Heart left ventricle (tissue), 13 donors: ENCODE results near the gene AMPD2.

ENCODE experiments used
- POLR2A ChIP-seq, 2 donors: fragments of 450-650 bp; IDR thresholded peaks; one replicate each; pipeline ENCODE4 v1.6.1; 2017; ENCODE audit warnings: antibody characterized with exemption in 2 of 2, mild to moderate bottlenecking in 2 of 2, moderate library complexity in 2 of 2
- TF ChIP-seq, protein P1 (sequence below), 12 donors: fragments of 200-600 bp; sonication (generic) in 4 of 12; IDR thresholded peaks; one replicate each; pipeline versions ENCODE4 v1.5.0 to v1.8.0; 2018 to 2022; ENCODE audit warnings: antibody characterized with exemption in 12 of 12, mild to moderate bottlenecking in 5 of 12
- donor health status: ischemic (EF 13 %, LVEDD 7.1; RV severe dilation, severe dysfunction).
- donor health status: DM: no; HTN: yes; CAD: no.
- donor health status: DM: no; HTN: no; CAD: no.
- donor health status: ischemic (EF 25% LVEDD 6.9; RV normal size, moderate dysfunction).
- donor health status: ischemic (EF 25% LVEDD 5.7; RV mildly dilated, moderate dysfunction).
- donor health status: ischemic (EF 35%, LVEDD 5.7; RV mildly dilated, moderate dysfunction).
- donor health status: nonischemic (EF 11% LVEDD 7.7; RV severe dilation, severe dysfunction).
- donor health status: DM: yes; HTN: yes; CAD: no.
- donor health status: PGD.
- donor health status: ischemic (EF 29% LVEDD 5.4; RV normal size, mild dysfunction).
- donor health status: nonischemic (EF 23%, LVEDD 6.1; RV moderate dilation, normal function).

DNA sequence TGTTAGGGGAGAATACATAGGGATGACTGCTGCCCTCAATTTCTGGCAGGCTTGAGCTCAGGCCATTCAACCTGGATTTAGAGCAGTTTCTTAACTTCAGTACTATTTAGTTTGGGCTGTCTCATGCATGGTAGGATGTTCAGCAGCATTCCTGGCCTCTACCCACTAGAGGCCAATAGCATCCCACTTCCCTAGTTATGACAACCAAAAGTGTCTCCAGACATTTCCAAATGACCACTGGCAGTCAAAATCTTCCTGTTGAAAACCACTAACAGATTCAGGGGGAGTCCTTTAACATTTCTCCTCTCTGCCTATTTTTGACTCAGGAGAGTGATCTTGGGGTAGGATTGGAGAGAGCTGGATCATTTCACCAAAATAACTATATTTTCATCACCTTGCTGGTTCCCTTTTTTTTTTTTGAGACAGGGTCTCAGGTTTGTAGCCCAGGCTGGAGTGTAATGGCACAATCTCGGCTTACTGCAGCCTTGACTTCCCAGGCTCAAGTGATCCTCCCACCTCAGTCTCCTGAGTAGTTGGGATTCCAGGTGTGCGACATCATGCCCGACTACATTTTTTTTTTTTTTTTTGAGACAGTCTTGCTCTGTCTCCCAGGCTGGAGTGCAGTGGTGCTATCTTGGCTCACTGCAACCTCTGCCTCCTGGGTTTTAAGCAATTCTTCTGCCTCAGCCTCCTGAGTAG, 8.9 kb upstream of the AMPD2 start:
- TF ChIP-seq, protein P1, sequence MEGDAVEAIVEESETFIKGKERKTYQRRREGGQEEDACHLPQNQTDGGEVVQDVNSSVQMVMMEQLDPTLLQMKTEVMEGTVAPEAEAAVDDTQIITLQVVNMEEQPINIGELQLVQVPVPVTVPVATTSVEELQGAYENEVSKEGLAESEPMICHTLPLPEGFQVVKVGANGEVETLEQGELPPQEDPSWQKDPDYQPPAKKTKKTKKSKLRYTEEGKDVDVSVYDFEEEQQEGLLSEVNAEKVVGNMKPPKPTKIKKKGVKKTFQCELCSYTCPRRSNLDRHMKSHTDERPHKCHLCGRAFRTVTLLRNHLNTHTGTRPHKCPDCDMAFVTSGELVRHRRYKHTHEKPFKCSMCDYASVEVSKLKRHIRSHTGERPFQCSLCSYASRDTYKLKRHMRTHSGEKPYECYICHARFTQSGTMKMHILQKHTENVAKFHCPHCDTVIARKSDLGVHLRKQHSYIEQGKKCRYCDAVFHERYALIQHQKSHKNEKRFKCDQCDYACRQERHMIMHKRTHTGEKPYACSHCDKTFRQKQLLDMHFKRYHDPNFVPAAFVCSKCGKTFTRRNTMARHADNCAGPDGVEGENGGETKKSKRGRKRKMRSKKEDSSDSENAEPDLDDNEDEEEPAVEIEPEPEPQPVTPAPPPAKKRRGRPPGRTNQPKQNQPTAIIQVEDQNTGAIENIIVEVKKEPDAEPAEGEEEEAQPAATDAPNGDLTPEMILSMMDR (IDR thresholded peaks at IDR 0.05) = no peak
- no peak for TF ChIP-seq POLR2A (IDR thresholded peaks at IDR 0.05)
